NCI-H345 treated with DMSO at 0.1 percent for 48 hours (cell line): ENCODE results near the gene GATB.

Experiments
- DNase-seq: peaks from one replicate; lab custom pipeline; 2025; ENCODE audit not compliant: unreplicated experiment; lab: John Stamatoyannopoulos, UW

GATB gene

GRCh38 chr4:151760712-151761661 is at the start of gene GATB:
GATB (minus strand) TSS chr4:151761007; CDS start chr4:151760982, 25 bp downstream.
- peak; percentile 93 for DNase-seq

- DNase-seq: no peak
Observed at GRCh38 chr4:151810476-151810875, 49.7 kb upstream of the GATB start.

- DNase-seq: no peak
Observed at GRCh38 chr4:151809716-151810115, 48.9 kb upstream of the GATB start.

- DNase-seq: no peak
Observed at GRCh38 chr4:151808542-151808941, 47.7 kb upstream of the GATB start.

GRCh38 chr4:151808120-151808529 is 47.3 kb upstream of the GATB start:
- no peak for DNase-seq

- DNase-seq: no peak
Observed at GRCh38 chr4:151807220-151807619, 46.4 kb upstream of the GATB start.

- DNase-seq: no peak
Observed at GRCh38 chr4:151806511-151806927, 45.7 kb upstream of the GATB start.

- DNase-seq: no peak
Observed at GRCh38 chr4:151804821-151805220, 44.0 kb upstream of the GATB start.

- no peak for DNase-seq
Observed at GRCh38 chr4:151804086-151804630, 43.4 kb upstream of the GATB start.

GRCh38 chr4:151803246-151803645 is 42.4 kb upstream of the GATB start:
- DNase-seq: no peak

GRCh38 chr4:151801547-151802516 is 41.0 kb upstream of the GATB start:
- no peak for DNase-seq

- DNase-seq: no peak
Observed at GRCh38 chr4:151799417-151800012, 38.7 kb upstream of the GATB start.

GRCh38 chr4:151798678-151799416 is 38.0 kb upstream of the GATB start:
- no peak for DNase-seq

- no peak for DNase-seq
Observed at GRCh38 chr4:151797853-151798252, 37.0 kb upstream of the GATB start.

- DNase-seq: no peak
Observed at GRCh38 chr4:151797131-151797530, 36.3 kb upstream of the GATB start.

GRCh38 chr4:151796106-151796505 is 35.3 kb upstream of the GATB start:
- DNase-seq: no peak

- no peak for DNase-seq
Observed at GRCh38 chr4:151792995-151793394, 32.2 kb upstream of the GATB start.

GRCh38 chr4:151792530-151792929 is 31.7 kb upstream of the GATB start:
- no peak for DNase-seq

- DNase-seq: no peak
Observed at GRCh38 chr4:151788021-151788420, 27.2 kb upstream of the GATB start.

GRCh38 chr4:151786158-151786495 is 25.3 kb upstream of the GATB start:
- DNase-seq: no peak
